IMR-90 (cell line): ENCODE results near the gene C9orf50. TPM values are rescaled to one million over a fixed set of nuclear protein-coding genes. Genes with fewer than 3 reads are reported as not detected.
A peak's percentile ranks its signal among the peaks of the same experiment; 100 is the strongest.

Source experiments
- ATAC-seq: fragments of 200-7000 bp; cut with Tn5 transposase; 2 replicates; pipeline ENCODE4 v1.9.1; 2020; ENCODE audit warnings: low read depth, mild to moderate bottlenecking, moderate library complexity
- BruUV-seq: library from RNA; stranded (reverse); fragments of 400-500 nt; replicated peaks from 2 replicates; lab custom pipeline; 2021; lab: Mats Ljungman, UMichigan
- CTCF ChIA-PET: fragments of 300-600 bp; formaldehyde crosslinking; extraction: SDS; loops from one replicate; lab custom pipeline; 2021; ENCODE audit warnings: antibody characterized with exemption; lab: Yijun Ruan, JAX
- POLR2A ChIA-PET: fragments of 300-600 bp; sonication (Branson Sonifier 250); formaldehyde crosslinking; loops from one replicate; lab custom pipeline; 2022; ENCODE audit warnings: antibody characterized with exemption; ENCODE audit not compliant: unreplicated experiment; lab: Charles Lee
- DNase-seq: peaks from one replicate; pipeline ENCODE4 v3.0.0; 2013
- H2AFZ ChIP-seq: replicated peaks from 2 replicates; pipeline ENCODE3; 2013; ENCODE audit warnings: low read length, mild to moderate bottlenecking; ENCODE audit not compliant: poor library complexity
- H2AK5ac ChIP-seq: 2 replicates; pipeline ENCODE4 v1.6.1; 2013; ENCODE audit warnings: low read depth, low read length, inconsistent platforms
- H2AK9ac ChIP-seq: replicated peaks from 2 replicates; pipeline ENCODE3; 2013; ENCODE audit warnings: mild to moderate bottlenecking, low read depth, low read length, moderate library complexity; ENCODE audit not compliant: poor library complexity
- H2BK120ac ChIP-seq: 2 replicates; pipeline ENCODE4 v1.6.1; 2013; ENCODE audit warnings: low read depth, low read length, inconsistent platforms
- H2BK15ac ChIP-seq: 3 replicates; pipeline ENCODE4 v1.6.1; 2013; ENCODE audit warnings: low read depth, low read length, inconsistent platforms
- H2BK20ac ChIP-seq: 2 replicates; pipeline ENCODE4 v1.6.1; 2013; ENCODE audit warnings: low read depth, mild to moderate bottlenecking, inconsistent platforms, low read length, moderate library complexity
- H2BK5ac ChIP-seq: 2 replicates; pipeline ENCODE4 v1.6.1; 2013; ENCODE audit warnings: mild to moderate bottlenecking, low read depth, low read length, inconsistent platforms; ENCODE audit not compliant: poor library complexity, severe bottlenecking
- H3K14ac ChIP-seq: replicated peaks from 2 replicates; pipeline ENCODE4 v1.6.1; 2013; ENCODE audit warnings: low read depth, low read length, inconsistent platforms
- H3K18ac ChIP-seq: 2 replicates; pipeline ENCODE4 v1.6.1; 2013; ENCODE audit warnings: low read depth, low read length, control low read depth
- H3K23ac ChIP-seq: 2 replicates; pipeline ENCODE4 v1.6.1; 2013; ENCODE audit warnings: low read depth, low read length, inconsistent platforms
- H3K27ac ChIP-seq: 2 replicates; pipeline ENCODE4 v1.5.1; 2013; ENCODE audit warnings: mild to moderate bottlenecking, control low read depth, low read length; ENCODE audit not compliant: insufficient read depth
- H3K27me3 ChIP-seq: 2 replicates; pipeline ENCODE4 v1.6.1; 2013; ENCODE audit warnings: low read length; ENCODE audit not compliant: control insufficient read depth, insufficient read depth
- H3K36me3 ChIP-seq: 2 replicates; pipeline ENCODE4 v1.6.1; 2013; ENCODE audit warnings: low read length, mixed read lengths; ENCODE audit not compliant: control insufficient read depth, insufficient read depth
- H3K4ac ChIP-seq: 2 replicates; pipeline ENCODE4 v1.6.1; 2013; ENCODE audit warnings: low read depth, low read length, inconsistent platforms
- H3K4me1 ChIP-seq: 2 replicates; pipeline ENCODE4 v1.6.1; 2013; ENCODE audit warnings: low read length, mixed read lengths; ENCODE audit not compliant: control insufficient read depth, insufficient read depth
- H3K4me2 ChIP-seq: 2 replicates; pipeline ENCODE4 v1.6.1; 2013; ENCODE audit warnings: low read depth, mild to moderate bottlenecking, control low read depth, low read length, moderate library complexity
- H3K4me3 ChIP-seq: 2 replicates; pipeline ENCODE4 v1.5.1; 2013; ENCODE audit warnings: low read depth, mild to moderate bottlenecking, control low read depth, low read length, moderate library complexity; ENCODE audit not compliant: insufficient read depth
- H3K56ac ChIP-seq: 2 replicates; pipeline ENCODE4 v1.6.1; 2013; ENCODE audit warnings: low read length, inconsistent platforms; ENCODE audit not compliant: insufficient read depth; ENCODE audit errors: extremely low read depth
- H3K79me1 ChIP-seq, 2 experiments: 2 replicates each; pipeline ENCODE4 v1.6.1; 2013; ENCODE audit warnings: low read length in 2 of 2, inconsistent platforms in 1 of 2, low read depth in 1 of 2
- H3K9ac ChIP-seq: 2 replicates; pipeline ENCODE4 v1.6.1; 2013; ENCODE audit warnings: low read depth, low read length, control low read depth
- H3K9me1 ChIP-seq: 2 replicates; pipeline ENCODE4 v1.6.1; 2013; ENCODE audit warnings: low read length, inconsistent platforms; ENCODE audit not compliant: insufficient read depth
- H3K9me3 ChIP-seq: 2 replicates; pipeline ENCODE4 v1.6.1; 2013; ENCODE audit warnings: low read length; ENCODE audit not compliant: control insufficient read depth, insufficient read depth
- H4K20me1 ChIP-seq: 2 replicates; pipeline ENCODE4 v1.6.1; 2013; ENCODE audit warnings: low read length, inconsistent platforms; ENCODE audit not compliant: insufficient read depth
- H4K5ac ChIP-seq: 2 replicates; pipeline ENCODE4 v1.6.1; 2013; ENCODE audit warnings: mild to moderate bottlenecking, low read depth, low read length, control low read depth
- H4K8ac ChIP-seq, 2 experiments: 2 replicates each; pipeline ENCODE4 v1.6.1; 2013; ENCODE audit warnings: low read depth in 2 of 2, low read length in 2 of 2, control low read depth in 1 of 2, inconsistent platforms in 1 of 2
- H4K91ac ChIP-seq: 2 replicates; pipeline ENCODE4 v1.6.1; 2013; ENCODE audit warnings: low read depth, low read length, inconsistent platforms; ENCODE audit not compliant: insufficient read depth
- BHLHE40 ChIP-seq: fragments of 150-350 bp; IDR thresholded peaks from 2 replicates; pipeline ENCODE4 v1.6.1; 2016; ENCODE audit warnings: mild to moderate bottlenecking, low read depth, low read length
- CTCF ChIP-seq: conservative IDR thresholded peaks from 2 replicates; pipeline ENCODE4 v1.5.1; 2012; ENCODE audit warnings: mild to moderate bottlenecking, low read depth, low read length, improper control_type of control experiment
- MAFK ChIP-seq: IDR thresholded peaks from 2 replicates; pipeline ENCODE4 v1.6.1; 2012; ENCODE audit warnings: low read depth, low read length, improper control_type of control experiment
- MAZ ChIP-seq: IDR thresholded peaks from 2 replicates; pipeline ENCODE4 v1.6.1; 2012; ENCODE audit warnings: low read depth, mild to moderate bottlenecking, low read length, improper control_type of control experiment, moderate library complexity, borderline replicate concordance
- NFE2L2 ChIP-seq: fragments of 150-350 bp; IDR thresholded peaks from 2 replicates; pipeline ENCODE4 v1.6.1; 2016; ENCODE audit warnings: low read depth, mild to moderate bottlenecking, low read length
- RAD21 ChIP-seq: IDR thresholded peaks from 2 replicates; pipeline ENCODE4 v1.6.1; 2012; ENCODE audit warnings: low read length, improper control_type of control experiment
- RCOR1 ChIP-seq: IDR thresholded peaks from 2 replicates; pipeline ENCODE4 v1.6.1; 2012; ENCODE audit warnings: mild to moderate bottlenecking, low read length, improper control_type of control experiment; ENCODE audit not compliant: insufficient replicate concordance
- SMC3 ChIP-seq: fragments of 150-350 bp; IDR thresholded peaks from 2 replicates; pipeline ENCODE4 v1.6.1; 2016; ENCODE audit warnings: low read depth, mild to moderate bottlenecking, antibody characterized with exemption, low read length, moderate library complexity
- WGBS, 2 experiments: methylation state at CpG; one replicate each; pipeline versions ENCODE4 v1.1.5 to v1.1.7; 2013; ENCODE audit warnings: missing lambda C conversion rate in 2 of 2; ENCODE audit not compliant: insufficient read length in 1 of 2; ENCODE audit errors: extremely low coverage in 2 of 2; 5-methylcytosine and 5-hydroxymethylcytosine counted together
- dilution Hi-C: fragments of 300-500 bp; cut with HindIII; formaldehyde crosslinking; loops from one replicate; pipeline ENCODE4 v1.14.3; 2018; ENCODE audit warnings: low sequenced_read_pairs; ENCODE audit not compliant: unreplicated experiment
- in situ Hi-C: fragments of 300-500 bp; cut with MboI; formaldehyde crosslinking; loops from 3 replicates; pipeline ENCODE4 v1.14.3; 2019; ENCODE audit warnings: low sequenced_read_pairs, inconsistent platforms, mixed read lengths
- intact Hi-C: fragments of 100-400 bp; cut with micrococcal nuclease; formaldehyde crosslinking; loops from 2 replicates; pipeline ENCODE4 v1.10.0; 2022
- polyA plus RNA-seq, 3 experiments: library from polyadenylated mRNA; depleted of rRNA; stranded (reverse); fragments of >200 nt; gene quantifications; 2 replicates each; pipeline ENCODE4 v1.2.3, GENCODE V29; 2012; ENCODE audit warnings: low replicate concordance in 1 of 3
- total RNA-seq: library from RNA; depleted of rRNA; stranded (reverse); fragments of >200 nt; gene quantifications from 2 replicates; pipeline ENCODE4 v1.2.3, GENCODE V29; 2012

C9orf50 gene
- total and polyA plus RNA-seq, 2 of the 4 experiments (the other 2 are of a cell fraction) = 0.09 TPM; not detected in 1

DNA sequence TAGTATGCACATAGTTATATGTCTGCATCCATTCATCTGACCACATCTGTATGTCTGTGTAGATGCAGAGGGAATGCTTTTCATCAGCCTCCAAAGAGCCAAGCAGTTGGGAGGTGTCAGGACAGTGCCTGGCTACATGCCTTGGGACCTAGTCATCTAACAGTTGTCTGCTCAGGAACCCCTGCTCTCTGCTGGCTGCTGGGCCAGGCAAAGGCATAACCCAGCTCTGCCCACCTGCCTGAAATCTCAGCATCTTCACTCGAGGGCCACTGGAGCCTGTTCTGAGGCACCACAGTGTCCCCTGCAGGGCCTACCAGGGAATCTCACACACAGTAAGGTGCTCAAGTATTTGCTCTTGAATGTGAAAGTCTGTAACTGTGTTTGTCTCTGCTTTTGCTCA is 3.7 kb downstream of the C9orf50 start:
- H2BK5ac ChIP-seq = peak overlapping the region; percentile 9
- H2BK20ac ChIP-seq = peak overlapping the region; percentile 16; the same call in 1 of the 2 replicates
- H3K14ac ChIP-seq = peak overlapping the region; percentile 2; the same call in 1 of the 2 replicates
- H3K18ac ChIP-seq = no peak overlapping the region
- WGBS, 2 experiments = no CpG with 5 or more reads among the region's 1 CpG
- peak overlapping the region; percentile 5; the same call in 1 of the 2 replicates for H2AK5ac ChIP-seq
- H3K79me1 ChIP-seq = peaks cover 13 to 18% of the 10 kb centered on the region in 2 experiments; a peak in 2 of 4 replicates
- H2AK9ac ChIP-seq = peak overlapping the region; percentile 18
- no TSS peak for BruUV-seq
- no peak overlapping the region for H3K4me3 ChIP-seq
- DNase-seq (peak; percentile 86), ATAC-seq (peak; percentile 67)
- ChIA-PET POLR2A (no interaction called here), CTCF (interaction anchor here (0.6 kb wide), 1 partner anchor 472 kb away, joined by 4 read pairs; no protein-coding TSS in a partner anchor)
- H3K4me2 ChIP-seq = no peak overlapping the region
- no peak overlapping the region for H3K56ac ChIP-seq
- no peak overlapping the region for H2BK15ac ChIP-seq
- intact Hi-C loops (no loop called here), dilution Hi-C loops (no loop called here), in situ Hi-C loops (loop anchor here (5.0 kb wide), 1 partner anchor 485 kb away; no protein-coding TSS in a partner anchor)
- no peak overlapping the region; the same call in 1 of the 2 replicates for H3K27ac ChIP-seq
- H4K8ac ChIP-seq = peak overlapping the region in 1 of 2 experiments; percentile 27; a peak in 1 of 4 replicates
- H3K9ac ChIP-seq = no peak overlapping the region
- peaks cover 11% of the 10 kb centered on the region for H3K4me1 ChIP-seq
- peak overlapping the region; percentile 13; the same call in 1 of the 2 replicates for H4K91ac ChIP-seq
- H3K36me3 ChIP-seq = no peaks in the 10 kb centered on the region
- 0 out of 2 replicates have a peak overlapping the region, but pooled peaks have one; percentile 1 for H2BK120ac ChIP-seq
- peak overlapping the region; percentile 28 for H2AFZ ChIP-seq
- H3K27me3 ChIP-seq = no peaks in the 10 kb centered on the region
- H4K5ac ChIP-seq = no peak overlapping the region
- H3K23ac ChIP-seq = no peak overlapping the region
- H3K9me1 ChIP-seq = peaks cover 10% of the 10 kb centered on the region
- H3K9me3 ChIP-seq = no peaks in the 10 kb centered on the region
- peak overlapping the region; percentile 6; the same call in 1 of the 2 replicates for H3K4ac ChIP-seq
- no peaks in the 10 kb centered on the region for H4K20me1 ChIP-seq
- peak; percentile 73 for TF ChIP-seq CTCF
- peak; percentile 16; the same call in 1 of the 2 replicates for TF ChIP-seq BHLHE40
- TF ChIP-seq NFE2L2 = no peak
- TF ChIP-seq RCOR1 = peak; percentile 65
- TF ChIP-seq RAD21 = peak; percentile 68
- TF ChIP-seq SMC3 = peak; percentile 51; the same call in 1 of the 2 replicates
- no peak for TF ChIP-seq MAFK
- TF ChIP-seq MAZ = 0 out of 2 replicates have a peak, but pooled peaks have one; percentile 34
